Measurements from ENCODE around the gene UST. TPM values are rescaled to one million over a fixed set of nuclear protein-coding genes. Genes with fewer than 3 reads are reported as not detected.

The UST gene
- total RNA-seq, 4 donors from 2014 or later = 13.5 to 47.1 (median 33.0) TPM

DNA sequence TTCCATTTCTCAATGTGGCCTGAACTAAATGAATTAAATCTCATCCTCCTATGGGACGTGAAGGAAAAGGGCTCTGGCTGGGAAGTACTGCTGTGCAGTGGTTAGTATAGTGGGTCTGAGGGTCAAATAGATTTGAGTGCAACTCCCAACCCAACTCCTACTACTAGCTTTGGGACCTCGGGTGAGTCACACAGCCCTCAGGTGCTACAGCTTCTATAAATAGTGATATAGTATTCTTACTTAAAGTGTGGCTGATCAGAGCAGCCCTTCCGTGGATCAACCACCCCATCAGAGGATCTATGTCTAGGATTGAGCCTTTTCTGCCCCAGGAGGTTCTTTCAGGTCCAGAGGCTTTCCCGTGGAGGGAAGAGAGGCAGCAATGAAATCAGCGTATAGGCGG lies 904 bp upstream of the UST start:
- Histone ChIP-seq H3K4me3 (peak overlapping the region; percentile 74 to 87 (median 82)), H3K27ac (peak overlapping the region; percentile 87 to 94 (median 89)), H3K4me1 (peaks cover 0 to 33% (median 7%) of the 10 kb centered on the region in 4 donors), H3K9me3 (no peaks in the 10 kb centered on the region), H3K27me3 (no peaks in the 10 kb centered on the region), H3K36me3 (no peaks in the 10 kb centered on the region)
- TF ChIP-seq EP300 (IDR thresholded peaks at IDR 0.05) (no peak), POLR2A (IDR thresholded peaks at IDR 0.05) (no peak)
- TF ChIP-seq, protein P1, sequence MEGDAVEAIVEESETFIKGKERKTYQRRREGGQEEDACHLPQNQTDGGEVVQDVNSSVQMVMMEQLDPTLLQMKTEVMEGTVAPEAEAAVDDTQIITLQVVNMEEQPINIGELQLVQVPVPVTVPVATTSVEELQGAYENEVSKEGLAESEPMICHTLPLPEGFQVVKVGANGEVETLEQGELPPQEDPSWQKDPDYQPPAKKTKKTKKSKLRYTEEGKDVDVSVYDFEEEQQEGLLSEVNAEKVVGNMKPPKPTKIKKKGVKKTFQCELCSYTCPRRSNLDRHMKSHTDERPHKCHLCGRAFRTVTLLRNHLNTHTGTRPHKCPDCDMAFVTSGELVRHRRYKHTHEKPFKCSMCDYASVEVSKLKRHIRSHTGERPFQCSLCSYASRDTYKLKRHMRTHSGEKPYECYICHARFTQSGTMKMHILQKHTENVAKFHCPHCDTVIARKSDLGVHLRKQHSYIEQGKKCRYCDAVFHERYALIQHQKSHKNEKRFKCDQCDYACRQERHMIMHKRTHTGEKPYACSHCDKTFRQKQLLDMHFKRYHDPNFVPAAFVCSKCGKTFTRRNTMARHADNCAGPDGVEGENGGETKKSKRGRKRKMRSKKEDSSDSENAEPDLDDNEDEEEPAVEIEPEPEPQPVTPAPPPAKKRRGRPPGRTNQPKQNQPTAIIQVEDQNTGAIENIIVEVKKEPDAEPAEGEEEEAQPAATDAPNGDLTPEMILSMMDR (IDR thresholded peaks at IDR 0.05) = no peak
- no peak for DNase-seq (ENCODE audit: low spot score in 2 of 2)
- WGBS, 2 donors = 17 to 40% methylated on average over 6 of the region's 6 CpGs

DNA sequence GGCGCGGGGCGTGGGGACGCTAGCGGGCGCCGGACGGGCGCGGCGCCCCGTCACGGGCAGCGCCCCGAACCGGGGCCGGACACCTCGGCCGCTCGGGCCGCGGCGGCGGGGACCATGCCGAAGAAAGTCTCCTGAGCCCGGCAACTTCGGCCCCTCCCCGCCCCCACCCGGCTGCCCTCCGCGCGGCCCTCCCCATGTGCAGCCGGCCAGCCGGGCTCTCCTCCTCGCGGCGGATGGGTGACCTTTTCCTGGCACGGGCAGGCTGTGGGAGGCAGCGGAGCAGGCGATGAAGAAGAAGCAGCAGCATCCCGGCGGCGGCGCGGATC lies 278 bp downstream of the UST start:
- TF ChIP-seq POLR2A (IDR thresholded peaks at IDR 0.05) (no peak), EP300 (IDR thresholded peaks at IDR 0.05) (no peak)
- TF ChIP-seq, protein P1 (IDR thresholded peaks at IDR 0.05) = no peak
- peak; percentile 30 to 44 for DNase-seq (ENCODE audit: low spot score in 2 of 2)
- Histone ChIP-seq H3K27ac (peak overlapping the region; percentile 87 to 94 (median 89)), H3K4me1 (peaks cover 0 to 40% (median 9%) of the 10 kb centered on the region in 4 donors), H3K4me3 (peak overlapping the region; percentile 74 to 87 (median 82)), H3K36me3 (no peaks in the 10 kb centered on the region), H3K27me3 (no peaks in the 10 kb centered on the region), H3K9me3 (no peaks in the 10 kb centered on the region)
- WGBS, 2 donors = 1 to 3% methylated on average over 13 of the region's 45 CpGs

DNA sequence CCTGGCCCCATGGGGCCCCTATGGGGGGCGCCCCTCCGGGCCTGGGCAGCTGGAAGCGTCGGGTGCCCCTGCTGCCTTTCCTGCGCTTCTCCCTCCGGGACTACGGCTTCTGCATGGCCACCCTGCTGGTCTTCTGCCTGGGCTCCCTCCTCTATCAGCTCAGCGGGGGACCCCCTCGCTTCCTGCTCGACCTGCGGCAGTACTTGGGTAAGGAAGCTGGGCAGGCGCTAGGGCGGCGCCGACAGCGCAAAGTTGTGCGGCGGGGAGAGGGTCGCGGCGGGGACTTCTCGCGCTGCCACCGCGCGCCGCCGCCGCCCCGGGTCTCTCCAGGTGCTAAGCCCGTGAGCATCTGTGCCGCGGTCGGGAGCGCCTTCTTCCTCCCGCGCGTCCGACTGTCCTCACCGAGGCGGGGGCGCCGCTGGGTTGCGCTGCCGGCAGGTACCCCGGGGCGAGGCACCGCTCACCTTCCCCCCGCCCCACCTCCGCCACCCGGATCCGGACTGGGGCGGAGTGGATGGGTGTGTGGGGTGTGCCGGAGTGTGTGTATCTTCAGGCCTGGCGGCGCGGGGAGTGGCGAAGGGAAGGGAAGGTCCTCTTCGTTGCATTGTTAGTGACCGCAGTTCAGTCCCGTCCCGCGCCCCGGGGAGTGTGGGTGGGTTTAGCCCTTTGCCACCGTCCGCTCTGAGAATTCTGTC lies 788 bp downstream of the UST start:
- TF ChIP-seq POLR2A (IDR thresholded peaks at IDR 0.05) = no peak
- TF ChIP-seq, protein P1 (IDR thresholded peaks at IDR 0.05) = peak in 1 of 5 experiments; percentile 7
- TF ChIP-seq EP300 (IDR thresholded peaks at IDR 0.05) = peak in 1 of 2 donors; percentile 38
- Histone ChIP-seq H3K27me3 (no peaks in the 10 kb centered on the region), H3K4me3 (peak overlapping the region; percentile 74 to 87 (median 82)), H3K4me1 (peaks cover 0 to 40% (median 9%) of the 10 kb centered on the region in 4 donors), H3K9me3 (no peaks in the 10 kb centered on the region), H3K27ac (peak overlapping the region; percentile 87 to 94 (median 89)), H3K36me3 (no peaks in the 10 kb centered on the region)
- 0% methylated on average over 32 to 48 of the region's 66 CpGs for WGBS, 2 donors
- DNase-seq (ENCODE audit: low spot score in 2 of 2) = peak; percentile 36 to 47

DNA sequence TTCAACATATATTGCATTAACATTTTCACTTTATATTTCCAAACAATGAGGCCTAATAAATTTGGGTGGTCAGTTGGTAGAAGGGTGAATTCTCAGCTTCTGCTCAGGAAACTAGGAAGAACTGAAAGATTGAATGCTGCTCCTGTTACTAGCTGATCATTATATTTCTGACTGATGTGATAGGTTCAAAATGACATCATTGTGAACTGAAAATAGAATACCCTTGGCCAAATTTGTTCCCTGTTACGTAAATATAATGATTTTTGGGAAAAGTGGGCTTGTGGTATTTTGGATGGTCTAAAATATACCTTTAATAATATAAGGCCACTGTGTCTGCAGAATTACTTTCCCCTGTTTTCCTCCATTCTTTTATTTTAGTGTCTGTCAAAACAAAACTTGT lies 2.8 kb downstream of the UST start:
- no peaks in the 10 kb centered on the region for H3K27me3 ChIP-seq
- H3K4me1 ChIP-seq = peaks cover 0 to 38% (median 9%) of the 10 kb centered on the region in 4 donors
- H3K4me3 ChIP-seq = no peak overlapping the region
- no peak overlapping the region for H3K27ac ChIP-seq
- no peaks in the 10 kb centered on the region for H3K9me3 ChIP-seq
- DNase-seq (ENCODE audit: low spot score in 2 of 2) = no peak
- WGBS, 2 donors = 86 to 90% methylated on average over 1 of the region's 1 CpG
- H3K36me3 ChIP-seq = no peaks in the 10 kb centered on the region
- TF ChIP-seq POLR2A (IDR thresholded peaks at IDR 0.05) = no peak
- TF ChIP-seq EP300 (IDR thresholded peaks at IDR 0.05) = no peak
- TF ChIP-seq, protein P1 (IDR thresholded peaks at IDR 0.05) = no peak
